Measurements from ENCODE around the gene WDR4. TPM values are rescaled to one million over a fixed set of nuclear protein-coding genes. Genes with fewer than 3 reads are reported as not detected.
A peak's percentile ranks its signal among the peaks of the same experiment; 100 is the strongest.
"Not testable (repeated sequence)": the region's sequence is repeated elsewhere in the genome, so short reads cannot be mapped to it uniquely, and the experiment has no call there.

WDR4 gene
- total RNA-seq, 4 donors from 2014 or later, result 4.1 to 20.8 (median 17.2) TPM

- Histone ChIP-seq H3K4me1 (peaks cover 0 to 21% (median 4%) of the 10 kb centered on the region in 3 donors), H3K27ac (no peak overlapping the region), H3K27me3 (peaks cover 0 to 22% (median 0%) of the 10 kb centered on the region in 4 donors), H3K9me3 (no peaks in the 10 kb centered on the region), H3K4me3 (no peak overlapping the region), H3K36me3 (no peaks in the 10 kb centered on the region)
- intact Hi-C loops (cut with DNase I), result loop anchor here (5.0 kb wide), 1 partner anchor 223 kb away; no protein-coding TSS in a partner anchor
- TF ChIP-seq CTCF (IDR thresholded peaks at IDR 0.05) (no peak), POLR2A (IDR thresholded peaks at IDR 0.05) (no peak)
- 86 to 89% methylated on average over 1 of the region's 1 CpG for WGBS, 2 donors
- DNase-seq, result no peak
Observed at GRCh38 chr21:42815217-42815616, 64.1 kb downstream of the WDR4 start.

- peaks cover 0 to 21% (median 4%) of the 10 kb centered on the region in 3 donors for H3K4me1 ChIP-seq
- peak overlapping the region; percentile 72 to 88 (median 86) for H3K27ac ChIP-seq
- peak overlapping the region; percentile 26 to 45 (median 34) for H3K4me3 ChIP-seq
- H3K9me3 ChIP-seq; DNase-seq; H3K36me3 ChIP-seq; intact Hi-C loops (cut with DNase I); H3K27me3 ChIP-seq: not testable (repeated sequence)
- 24 to 34% methylated on average over 5 of the region's 5 CpGs for WGBS, 2 donors
- peak in 3 of 4 donors; percentile 40 to 66 (median 54) for TF ChIP-seq POLR2A (IDR thresholded peaks at IDR 0.05)
Observed at GRCh38 chr21:42812528-42813241, 66.7 kb downstream of the WDR4 start.

- WGBS, 2 donors, result 34 to 46% methylated on average over 6 of the region's 6 CpGs
- Histone ChIP-seq H3K4me3 (no peak overlapping the region), H3K27ac (peak overlapping the region; percentile 72 to 88 (median 80)), H3K4me1 (peaks cover 0 to 21% (median 4%) of the 10 kb centered on the region in 3 donors), H3K9me3 (no peaks in the 10 kb centered on the region), H3K27me3 (no peaks in the 10 kb centered on the region), H3K36me3 (no peaks in the 10 kb centered on the region)
- no peak for TF ChIP-seq POLR2A (IDR thresholded peaks at IDR 0.05)
- TF ChIP-seq CTCF (IDR thresholded peaks at IDR 0.05), result no peak
- no peak for DNase-seq
- intact Hi-C loops (cut with DNase I), result no loop called here
Observed at GRCh38 chr21:42811960-42812359, 67.4 kb downstream of the WDR4 start.

- DNase-seq, result no peak
- Histone ChIP-seq H3K36me3 (no peaks in the 10 kb centered on the region), H3K4me3 (no peak overlapping the region), H3K9me3 (no peaks in the 10 kb centered on the region), H3K27ac (no peak overlapping the region), H3K27me3 (no peaks in the 10 kb centered on the region), H3K4me1 (peaks cover 0 to 21% (median 4%) of the 10 kb centered on the region in 3 donors)
- intact Hi-C loops (cut with DNase I), result no loop called here
- TF ChIP-seq POLR2A (IDR thresholded peaks at IDR 0.05) (no peak), CTCF (IDR thresholded peaks at IDR 0.05) (no peak)
- WGBS, 2 donors, result 64 to 75% methylated on average over 12 to 18 of the region's 18 CpGs
Observed at GRCh38 chr21:42809577-42810475, 69.5 kb downstream of the WDR4 start.

GRCh38 chr21:42809171-42809570 lies 70.2 kb downstream of the WDR4 start:
- Histone ChIP-seq H3K27me3 (no peaks in the 10 kb centered on the region), H3K4me3 (no peak overlapping the region), H3K36me3 (no peaks in the 10 kb centered on the region), H3K27ac (no peak overlapping the region), H3K4me1 (peaks cover 0 to 21% (median 4%) of the 10 kb centered on the region in 3 donors), H3K9me3 (no peaks in the 10 kb centered on the region)
- TF ChIP-seq POLR2A (IDR thresholded peaks at IDR 0.05) (no peak), CTCF (IDR thresholded peaks at IDR 0.05) (no peak)
- intact Hi-C loops (cut with DNase I), result no loop called here
- no peak for DNase-seq
- WGBS, 2 donors, result 88 to 94% methylated on average over 6 to 7 of the region's 7 CpGs
